BE2C (cell line): Measurements from ENCODE around the gene FAM210A.
"Not testable (repeated sequence)": the region's sequence is repeated elsewhere in the genome, so short reads cannot be mapped to it uniquely, and the experiment has no call there.

ENCODE experiments used
- DNase-seq: peaks from one replicate; pipeline ENCODE4 v3.0.0-alpha.2; 2020
- H3K27me3 ChIP-seq: fragments of 250-450 bp; sonication (Bioruptor Pico); 2 replicates; pipeline ENCODE4 v1.5.1; 2020; ENCODE audit warnings: mild to moderate bottlenecking
- H3K36me3 ChIP-seq: fragments of 250-450 bp; sonication (Bioruptor Pico); 2 replicates; pipeline ENCODE4 v1.5.1; 2020; ENCODE audit warnings: mild to moderate bottlenecking
- H3K4me1 ChIP-seq: fragments of 250-450 bp; sonication (Bioruptor Pico); 2 replicates; pipeline ENCODE4 v1.5.1; 2020
- H3K4me3 ChIP-seq: 2 replicates; pipeline ENCODE4 v1.5.1; 2011; ENCODE audit warnings: low read depth, low read length
- H3K9me3 ChIP-seq: fragments of 250-450 bp; sonication (Bioruptor Pico); 2 replicates; pipeline ENCODE4 v1.5.1; 2020
- TF ChIP-seq, protein P1 (sequence below): IDR thresholded peaks from 2 replicates; pipeline ENCODE4 v1.5.1; 2012; ENCODE audit warnings: mild to moderate bottlenecking, low read depth, low read length

Gene FAM210A

GRCh38 chr18:13712400-13713131 lies 13.8 kb downstream of the FAM210A start:
- Histone ChIP-seq H3K36me3 (no peaks in the 10 kb centered on the region), H3K4me3 (no peak overlapping the region), H3K9me3 (no peaks in the 10 kb centered on the region), H3K4me1 (no peaks in the 10 kb centered on the region), H3K27me3 (no peaks in the 10 kb centered on the region)
- TF ChIP-seq, protein P1, sequence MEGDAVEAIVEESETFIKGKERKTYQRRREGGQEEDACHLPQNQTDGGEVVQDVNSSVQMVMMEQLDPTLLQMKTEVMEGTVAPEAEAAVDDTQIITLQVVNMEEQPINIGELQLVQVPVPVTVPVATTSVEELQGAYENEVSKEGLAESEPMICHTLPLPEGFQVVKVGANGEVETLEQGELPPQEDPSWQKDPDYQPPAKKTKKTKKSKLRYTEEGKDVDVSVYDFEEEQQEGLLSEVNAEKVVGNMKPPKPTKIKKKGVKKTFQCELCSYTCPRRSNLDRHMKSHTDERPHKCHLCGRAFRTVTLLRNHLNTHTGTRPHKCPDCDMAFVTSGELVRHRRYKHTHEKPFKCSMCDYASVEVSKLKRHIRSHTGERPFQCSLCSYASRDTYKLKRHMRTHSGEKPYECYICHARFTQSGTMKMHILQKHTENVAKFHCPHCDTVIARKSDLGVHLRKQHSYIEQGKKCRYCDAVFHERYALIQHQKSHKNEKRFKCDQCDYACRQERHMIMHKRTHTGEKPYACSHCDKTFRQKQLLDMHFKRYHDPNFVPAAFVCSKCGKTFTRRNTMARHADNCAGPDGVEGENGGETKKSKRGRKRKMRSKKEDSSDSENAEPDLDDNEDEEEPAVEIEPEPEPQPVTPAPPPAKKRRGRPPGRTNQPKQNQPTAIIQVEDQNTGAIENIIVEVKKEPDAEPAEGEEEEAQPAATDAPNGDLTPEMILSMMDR, result no peak
- no peak for DNase-seq

GRCh38 chr18:13710414-13710831 lies 15.9 kb downstream of the FAM210A start:
- DNase-seq, result no peak
- no peaks in the 10 kb centered on the region for H3K36me3 ChIP-seq
- H3K9me3 ChIP-seq, result no peaks in the 10 kb centered on the region
- H3K27me3 ChIP-seq, result no peaks in the 10 kb centered on the region
- TF ChIP-seq, protein P1, result no peak
- no peak overlapping the region for H3K4me3 ChIP-seq
- H3K4me1 ChIP-seq, result no peaks in the 10 kb centered on the region

- Histone ChIP-seq H3K4me1 (no peaks in the 10 kb centered on the region), H3K4me3 (no peak overlapping the region), H3K9me3 (no peaks in the 10 kb centered on the region), H3K27me3 (no peaks in the 10 kb centered on the region), H3K36me3 (no peaks in the 10 kb centered on the region)
- no peak for DNase-seq
- TF ChIP-seq, protein P1, result no peak
Measured at GRCh38 chr18:13703899-13704298, 22.5 kb downstream of the FAM210A start.

DNA sequence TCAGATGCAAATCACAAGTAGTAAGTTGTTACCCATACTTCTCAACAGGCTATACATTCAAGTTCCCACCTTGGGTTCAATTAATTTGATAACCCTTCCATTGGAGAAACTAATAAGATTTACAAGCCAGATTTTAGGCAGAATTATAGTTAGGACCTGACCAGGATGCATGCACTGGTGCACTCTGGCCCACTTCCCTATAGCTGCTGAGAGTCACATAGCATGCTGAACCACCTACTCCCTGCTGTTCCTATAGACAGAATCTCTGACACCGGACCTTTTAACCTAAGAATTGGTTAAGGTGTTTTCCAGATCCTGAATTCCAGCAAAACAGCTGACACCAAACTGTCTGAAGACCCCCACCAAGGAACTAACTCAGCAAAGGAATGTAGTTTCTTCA lies 26.2 kb downstream of the FAM210A start:
- Histone ChIP-seq H3K36me3 (no peaks in the 10 kb centered on the region), H3K4me3 (no peak overlapping the region), H3K9me3 (no peaks in the 10 kb centered on the region), H3K4me1 (no peaks in the 10 kb centered on the region), H3K27me3 (no peaks in the 10 kb centered on the region)
- TF ChIP-seq, protein P1, result no peak
- DNase-seq, result no peak

DNA sequence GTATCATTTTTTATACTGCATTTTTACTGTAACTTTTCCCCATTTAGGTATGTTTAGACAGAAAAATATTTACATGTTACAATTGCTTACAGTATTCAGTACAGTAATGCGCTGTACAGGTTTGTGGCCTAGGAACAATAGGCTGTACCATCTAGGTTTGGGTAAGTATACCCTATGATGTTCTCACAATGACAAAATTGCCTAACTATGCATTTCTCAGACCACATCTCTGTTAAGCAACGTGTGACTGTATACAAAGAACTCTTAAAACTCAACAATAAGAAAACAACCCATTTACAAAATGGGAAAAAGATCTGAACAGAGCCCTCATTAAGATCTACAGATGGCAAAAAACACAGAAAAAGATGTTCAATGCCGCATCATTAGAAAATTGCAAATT lies 29.4 kb downstream of the FAM210A start:
- no peak overlapping the region for H3K4me3 ChIP-seq
- H3K9me3 ChIP-seq, result no peaks in the 10 kb centered on the region
- H3K27me3 ChIP-seq, result no peaks in the 10 kb centered on the region
- TF ChIP-seq, protein P1, result no peak
- DNase-seq, result no peak
- H3K36me3 ChIP-seq, result no peaks in the 10 kb centered on the region
- no peaks in the 10 kb centered on the region for H3K4me1 ChIP-seq

- H3K4me3 ChIP-seq, H3K9me3 ChIP-seq, DNase-seq, H3K4me1 ChIP-seq, H3K36me3 ChIP-seq, H3K27me3 ChIP-seq: not testable (repeated sequence)
Measured at GRCh38 chr18:13695337-13695736, 31.0 kb downstream of the FAM210A start.

GRCh38 chr18:13690060-13690459 lies 36.3 kb downstream of the FAM210A start:
- not testable (repeated sequence) for DNase-seq

More at GRCh38 chr18:13690060-13690459, 36.3 kb downstream of the FAM210A start:
- H3K36me3 ChIP-seq, H3K4me1 ChIP-seq, H3K9me3 ChIP-seq, H3K4me3 ChIP-seq, H3K27me3 ChIP-seq: not testable (repeated sequence)
